ENCODE data around the gene LRPAP1.

DNA sequence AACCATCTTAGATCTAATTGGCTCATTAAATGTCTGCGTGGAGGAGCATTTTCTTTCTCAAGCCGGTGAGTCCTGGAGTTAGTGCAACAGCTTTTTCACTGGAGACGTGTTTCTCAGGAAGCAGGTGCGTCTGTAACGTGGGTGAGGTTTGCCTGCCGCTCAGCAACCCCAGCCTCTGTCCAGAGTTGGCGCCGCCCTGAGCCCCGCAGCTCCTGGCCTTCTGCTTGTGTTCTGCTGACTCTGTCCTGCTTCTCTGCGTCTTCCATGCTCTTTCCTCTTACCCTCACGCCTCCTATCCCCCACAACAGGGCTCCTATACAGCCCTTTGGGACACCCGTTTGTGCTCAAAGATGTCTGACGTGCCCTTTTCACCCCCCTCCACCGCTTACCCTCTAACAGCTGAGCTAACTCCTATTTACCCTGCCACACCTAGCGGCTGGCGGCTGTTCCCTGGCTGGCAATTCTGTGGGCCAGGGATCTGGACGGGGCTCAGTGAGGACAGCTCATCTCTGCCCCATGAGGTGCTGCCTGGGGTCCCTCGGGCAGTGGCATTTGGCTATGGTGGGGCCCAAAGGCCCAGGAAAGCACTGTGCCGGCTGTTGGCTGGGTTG is 50.3 kb downstream of the LRPAP1 start:
- TF ChIP-seq, protein P1, sequence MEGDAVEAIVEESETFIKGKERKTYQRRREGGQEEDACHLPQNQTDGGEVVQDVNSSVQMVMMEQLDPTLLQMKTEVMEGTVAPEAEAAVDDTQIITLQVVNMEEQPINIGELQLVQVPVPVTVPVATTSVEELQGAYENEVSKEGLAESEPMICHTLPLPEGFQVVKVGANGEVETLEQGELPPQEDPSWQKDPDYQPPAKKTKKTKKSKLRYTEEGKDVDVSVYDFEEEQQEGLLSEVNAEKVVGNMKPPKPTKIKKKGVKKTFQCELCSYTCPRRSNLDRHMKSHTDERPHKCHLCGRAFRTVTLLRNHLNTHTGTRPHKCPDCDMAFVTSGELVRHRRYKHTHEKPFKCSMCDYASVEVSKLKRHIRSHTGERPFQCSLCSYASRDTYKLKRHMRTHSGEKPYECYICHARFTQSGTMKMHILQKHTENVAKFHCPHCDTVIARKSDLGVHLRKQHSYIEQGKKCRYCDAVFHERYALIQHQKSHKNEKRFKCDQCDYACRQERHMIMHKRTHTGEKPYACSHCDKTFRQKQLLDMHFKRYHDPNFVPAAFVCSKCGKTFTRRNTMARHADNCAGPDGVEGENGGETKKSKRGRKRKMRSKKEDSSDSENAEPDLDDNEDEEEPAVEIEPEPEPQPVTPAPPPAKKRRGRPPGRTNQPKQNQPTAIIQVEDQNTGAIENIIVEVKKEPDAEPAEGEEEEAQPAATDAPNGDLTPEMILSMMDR (conservative IDR thresholded peaks at IDR 0.05; ENCODE audit: low read length) = no peak
- no peak for TF ChIP-seq EZH2phosphoT487 (IDR thresholded peaks at IDR 0.05; ENCODE audit: borderline replicate concordance)
